Kidney epithelial cell (primary cell): ENCODE results near the gene PCNX1. TPM values are rescaled to one million over a fixed set of nuclear protein-coding genes. Genes with fewer than 3 reads are reported as not detected.

ENCODE experiments used
- DNase-seq: peaks from one replicate; pipeline ENCODE4 v3.0.0-alpha.2; 2010; ENCODE audit warnings: low read depth
- H3K27me3 ChIP-seq: 2 replicates; pipeline ENCODE4 v1.6.0; 2011; ENCODE audit warnings: low read length; ENCODE audit not compliant: control insufficient read depth, insufficient read depth
- H3K36me3 ChIP-seq: 2 replicates; pipeline ENCODE4 v1.5.1; 2011; ENCODE audit warnings: low read length; ENCODE audit not compliant: control insufficient read depth, insufficient read depth
- H3K4me3 ChIP-seq: 2 replicates; pipeline ENCODE4 v1.5.1; 2011; ENCODE audit warnings: low read depth, mild to moderate bottlenecking, control low read depth, low read length
- total RNA-seq: library from RNA; depleted of rRNA; stranded (reverse); fragments of >200 nt; gene quantifications from 2 replicates; pipeline ENCODE4 v1.2.3, GENCODE V29; 2015
- TF ChIP-seq, protein P1 (sequence below): IDR thresholded peaks from 2 replicates; pipeline ENCODE4 v1.5.1; 2011; ENCODE audit warnings: mild to moderate bottlenecking, moderate library complexity, low read length, control low read depth, inconsistent platforms; ENCODE audit not compliant: insufficient read depth, poor library complexity, severe bottlenecking

PCNX1 gene
- total RNA-seq, 1 donor from 2014 or later: 26.9 TPM

DNA sequence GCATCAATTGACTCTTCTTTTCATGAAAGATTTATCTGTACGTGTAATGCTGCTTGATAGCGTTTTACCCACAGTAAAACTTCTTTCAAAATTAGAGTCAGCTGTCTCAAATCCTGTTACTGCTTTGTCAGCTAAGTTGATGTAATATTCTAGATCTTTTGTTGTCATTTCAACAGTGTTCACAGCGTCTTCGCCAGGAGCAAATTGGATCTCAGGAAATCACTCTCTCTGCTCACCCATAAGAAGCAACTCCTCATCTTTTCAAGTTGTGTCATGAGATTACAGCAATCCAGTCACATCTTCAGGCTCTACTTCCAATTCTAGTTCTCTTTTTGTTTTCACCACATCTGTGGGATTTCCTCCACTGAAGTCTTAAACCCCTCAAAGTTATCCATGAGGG lies 9.5 kb downstream of the PCNX1 start:
- no peaks in the 10 kb centered on the region for H3K27me3 ChIP-seq
- H3K4me3 ChIP-seq: no peak overlapping the region
- no peaks in the 10 kb centered on the region for H3K36me3 ChIP-seq
- TF ChIP-seq, protein P1, sequence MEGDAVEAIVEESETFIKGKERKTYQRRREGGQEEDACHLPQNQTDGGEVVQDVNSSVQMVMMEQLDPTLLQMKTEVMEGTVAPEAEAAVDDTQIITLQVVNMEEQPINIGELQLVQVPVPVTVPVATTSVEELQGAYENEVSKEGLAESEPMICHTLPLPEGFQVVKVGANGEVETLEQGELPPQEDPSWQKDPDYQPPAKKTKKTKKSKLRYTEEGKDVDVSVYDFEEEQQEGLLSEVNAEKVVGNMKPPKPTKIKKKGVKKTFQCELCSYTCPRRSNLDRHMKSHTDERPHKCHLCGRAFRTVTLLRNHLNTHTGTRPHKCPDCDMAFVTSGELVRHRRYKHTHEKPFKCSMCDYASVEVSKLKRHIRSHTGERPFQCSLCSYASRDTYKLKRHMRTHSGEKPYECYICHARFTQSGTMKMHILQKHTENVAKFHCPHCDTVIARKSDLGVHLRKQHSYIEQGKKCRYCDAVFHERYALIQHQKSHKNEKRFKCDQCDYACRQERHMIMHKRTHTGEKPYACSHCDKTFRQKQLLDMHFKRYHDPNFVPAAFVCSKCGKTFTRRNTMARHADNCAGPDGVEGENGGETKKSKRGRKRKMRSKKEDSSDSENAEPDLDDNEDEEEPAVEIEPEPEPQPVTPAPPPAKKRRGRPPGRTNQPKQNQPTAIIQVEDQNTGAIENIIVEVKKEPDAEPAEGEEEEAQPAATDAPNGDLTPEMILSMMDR: no peak
- no peak for DNase-seq

DNA sequence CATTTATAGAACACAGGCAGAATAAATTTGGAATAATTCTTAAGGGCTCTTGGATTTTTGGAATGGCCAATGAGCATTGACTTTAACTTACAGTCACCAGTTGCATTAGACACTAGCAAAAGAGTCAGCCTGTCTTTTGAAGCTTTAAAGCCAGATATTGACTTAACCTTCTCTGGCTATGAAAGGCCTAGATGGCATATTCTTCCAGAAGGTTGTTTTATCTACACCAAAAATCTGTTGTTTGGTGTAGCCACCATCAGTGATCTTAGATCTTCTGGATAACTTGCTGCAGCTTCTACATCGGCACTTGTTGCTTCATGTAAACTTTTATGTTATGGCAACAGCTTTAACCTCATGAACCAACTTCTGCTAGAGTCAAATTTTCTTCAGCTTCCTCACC lies 10.4 kb downstream of the PCNX1 start:
- DNase-seq: no peak
- Histone ChIP-seq H3K36me3 (no peaks in the 10 kb centered on the region), H3K27me3 (no peaks in the 10 kb centered on the region), H3K4me3 (no peak overlapping the region)
- TF ChIP-seq, protein P1: no peak

DNA sequence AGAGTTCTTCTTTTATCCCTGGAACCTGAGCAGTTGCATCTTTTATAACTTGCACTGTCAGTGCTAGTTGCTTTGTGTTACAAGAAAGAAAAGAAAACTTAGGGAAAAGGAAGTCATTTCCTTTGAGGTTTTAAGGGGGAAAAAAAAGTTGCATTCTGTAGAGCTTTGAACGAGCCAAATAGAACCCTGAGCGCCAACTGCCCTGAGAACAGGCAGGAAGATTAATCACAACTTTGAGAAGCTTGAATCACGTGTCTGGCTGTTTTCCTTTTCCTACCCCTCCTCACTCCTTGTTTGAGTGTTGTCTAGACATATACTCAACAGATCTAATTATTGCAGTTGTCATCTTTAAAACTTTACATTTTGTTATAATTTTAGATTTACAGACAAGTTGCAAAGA lies 12.5 kb downstream of the PCNX1 start:
- TF ChIP-seq, protein P1: no peak
- no peak for DNase-seq
- H3K4me3 ChIP-seq: no peak overlapping the region

GRCh38 chr14:70920608-70921007 lies 13.3 kb downstream of the PCNX1 start:
- DNase-seq: no peak
- Histone ChIP-seq H3K4me3 (no peak overlapping the region), H3K36me3 (no peaks in the 10 kb centered on the region), H3K27me3 (no peaks in the 10 kb centered on the region)
- TF ChIP-seq, protein P1: no peak

More for the DNA sequence above, 12.5 kb downstream of the PCNX1 start:
- H3K27me3 ChIP-seq: no peaks in the 10 kb centered on the region
- H3K36me3 ChIP-seq: no peaks in the 10 kb centered on the region

- Histone ChIP-seq H3K27me3 (no peaks in the 10 kb centered on the region), H3K4me3 (no peak overlapping the region), H3K36me3 (no peaks in the 10 kb centered on the region)
- DNase-seq: no peak
- TF ChIP-seq, protein P1: no peak
Observed at GRCh38 chr14:70921669-70922068, 14.4 kb downstream of the PCNX1 start.

GRCh38 chr14:70924521-70924920 lies 17.3 kb downstream of the PCNX1 start:
- no peak overlapping the region for H3K4me3 ChIP-seq
- DNase-seq: no peak
- TF ChIP-seq, protein P1: no peak
- H3K36me3 ChIP-seq: no peaks in the 10 kb centered on the region
- no peaks in the 10 kb centered on the region for H3K27me3 ChIP-seq
